GM12872 (cell line): Measurements from ENCODE around the gene ZBTB34.

Experiments used
- CTCF ChIP-seq: IDR thresholded peaks from 3 replicates; pipeline ENCODE4 v1.5.1; 2011; ENCODE audit warnings: low read depth, mild to moderate bottlenecking, low read length, moderate library complexity; ENCODE audit not compliant: insufficient read depth

Gene ZBTB34

GRCh38 chr9:126827227-126827626 is 33.2 kb upstream of the ZBTB34 start:
- no peak for TF ChIP-seq CTCF

GRCh38 chr9:126829035-126829434 is 31.4 kb upstream of the ZBTB34 start:
- TF ChIP-seq CTCF = no peak

- no peak for TF ChIP-seq CTCF
Measured at GRCh38 chr9:126830827-126831226, 29.6 kb upstream of the ZBTB34 start.

GRCh38 chr9:126832440-126832839 is 28.0 kb upstream of the ZBTB34 start:
- no peak for TF ChIP-seq CTCF

- TF ChIP-seq CTCF = no peak
Measured at GRCh38 chr9:126833020-126833419, 27.4 kb upstream of the ZBTB34 start.

- no peak for TF ChIP-seq CTCF
Measured at GRCh38 chr9:126833710-126834345, 26.6 kb upstream of the ZBTB34 start.

GRCh38 chr9:126834672-126835071 is 25.8 kb upstream of the ZBTB34 start:
- no peak for TF ChIP-seq CTCF

GRCh38 chr9:126836216-126836615 is 24.2 kb upstream of the ZBTB34 start:
- TF ChIP-seq CTCF = no peak
